GM18873 (cell line): ENCODE data around the gene COL24A1.
"Not testable (repeated sequence)": the region's sequence is repeated elsewhere in the genome, so short reads cannot be mapped to it uniquely, and the experiment has no call there.

Experiments
- ATAC-seq: cut with Tn5 transposase; IDR thresholded peaks from one replicate; pipeline ENCODE4 v1.9.1; 2021; ENCODE audit warnings: mild to moderate bottlenecking, moderate library complexity, moderate number of reproducible peaks; ENCODE audit not compliant: unreplicated experiment, low FRiP score

Gene COL24A1

DNA sequence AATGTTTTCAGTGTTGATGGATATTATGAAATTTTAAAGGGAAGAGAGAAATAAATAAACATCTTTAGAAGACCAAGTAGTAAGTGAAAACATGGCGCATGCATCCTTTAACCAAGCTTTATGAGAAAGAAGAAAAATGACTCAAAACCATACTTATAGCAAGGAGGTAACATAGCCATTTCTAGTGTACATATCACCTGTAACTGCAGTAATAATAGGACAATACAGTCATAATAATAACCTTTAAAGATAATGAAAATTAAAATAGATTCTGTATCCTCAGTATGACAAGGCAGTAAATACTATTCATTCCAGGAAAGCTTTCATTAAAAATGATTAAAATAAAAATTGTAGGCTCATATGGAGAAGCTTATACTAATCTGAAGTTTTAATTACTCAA lies 141.2 kb downstream of the COL24A1 start:
- ATAC-seq = no peak

DNA sequence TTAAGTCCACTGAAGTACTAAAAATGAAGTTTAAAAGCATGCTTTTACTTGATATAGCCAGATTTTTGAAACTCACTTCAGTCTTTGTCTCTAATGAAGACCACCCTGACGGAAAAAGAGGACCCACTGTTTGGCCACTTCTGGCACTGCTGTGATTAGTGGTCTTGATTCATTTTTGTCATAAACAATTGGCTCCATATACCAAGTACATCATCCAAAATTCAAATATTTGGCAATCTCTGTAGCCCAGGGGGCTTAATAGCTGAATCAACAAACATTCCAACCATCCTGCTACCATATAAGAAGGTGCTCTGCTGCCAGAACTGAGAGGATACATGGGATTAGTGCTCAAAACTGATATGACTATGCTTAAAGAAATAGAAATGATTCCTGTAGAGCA lies 156.0 kb downstream of the COL24A1 start:
- ATAC-seq = no peak

DNA sequence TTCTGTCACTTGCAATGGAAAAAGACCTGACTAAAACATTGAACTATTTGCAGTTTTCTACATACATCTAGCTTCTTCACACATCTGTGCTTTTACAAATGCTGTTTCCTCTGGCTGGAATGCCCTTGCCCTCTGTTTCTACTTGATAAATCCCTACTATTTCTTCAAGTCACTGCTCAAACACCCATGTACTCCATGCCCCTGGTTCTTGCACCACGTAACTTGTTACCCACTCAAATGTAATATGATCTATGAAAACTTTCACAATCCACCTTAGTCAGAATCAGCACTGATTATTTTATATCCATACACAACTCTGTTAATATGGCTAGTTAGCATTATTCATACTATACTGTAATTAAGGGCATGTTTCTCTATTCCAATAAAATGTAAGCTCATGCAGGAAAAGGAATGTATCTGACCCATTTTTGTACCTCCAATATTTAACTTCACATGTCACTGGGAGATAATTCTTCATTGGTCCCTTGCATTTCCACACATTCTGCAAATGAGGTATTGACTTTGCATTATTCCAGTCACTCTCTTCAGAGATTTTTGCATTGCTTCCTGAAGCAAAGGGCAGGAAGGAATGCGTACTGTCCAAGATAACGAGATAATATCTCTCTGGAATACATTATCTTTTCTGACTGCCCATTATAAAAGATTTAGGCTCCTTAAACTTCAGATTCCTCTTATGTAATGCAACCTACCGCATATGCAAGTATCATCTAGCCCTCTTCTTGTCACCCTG lies 158.3 kb downstream of the COL24A1 start:
- no peak for ATAC-seq

DNA sequence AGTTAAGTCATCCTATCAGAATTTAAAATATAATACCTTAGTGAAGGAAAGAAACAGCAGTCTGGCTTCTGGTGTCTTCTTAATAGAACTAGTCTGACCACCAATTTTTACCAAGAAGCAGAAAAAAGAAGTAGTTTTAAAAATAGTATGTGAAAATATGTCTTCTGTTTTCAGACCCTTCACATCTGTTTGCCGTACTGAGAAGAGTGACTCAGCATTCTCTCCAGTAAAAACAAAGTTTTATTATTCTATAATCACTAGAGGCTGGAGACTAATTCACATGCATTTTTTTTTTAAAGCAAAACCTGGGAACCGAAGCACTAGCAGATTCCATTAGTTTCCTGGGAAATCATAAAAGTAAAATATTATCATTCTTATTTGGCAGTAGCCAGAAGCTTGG lies 163.8 kb downstream of the COL24A1 start:
- peak; percentile 61 for ATAC-seq

DNA sequence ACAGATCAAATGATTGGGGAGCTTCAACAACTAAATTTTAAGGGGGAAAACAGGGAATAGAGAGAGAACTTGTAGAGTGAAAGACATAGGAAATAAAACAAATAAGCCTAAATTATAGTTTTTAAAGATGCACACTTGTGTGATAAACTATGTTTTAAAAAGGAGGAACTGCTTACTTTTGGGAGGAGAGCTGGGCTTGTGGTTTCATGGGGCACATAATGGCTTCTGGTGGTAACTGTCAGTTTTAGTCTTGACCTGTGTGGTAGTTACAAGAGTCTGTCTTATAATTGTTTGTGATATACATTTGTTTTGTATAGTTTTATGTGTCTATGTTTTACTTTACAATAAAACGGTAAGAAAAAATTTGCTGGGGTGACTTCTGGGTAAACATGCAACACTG lies 165.3 kb downstream of the COL24A1 start:
- no peak for ATAC-seq

DNA sequence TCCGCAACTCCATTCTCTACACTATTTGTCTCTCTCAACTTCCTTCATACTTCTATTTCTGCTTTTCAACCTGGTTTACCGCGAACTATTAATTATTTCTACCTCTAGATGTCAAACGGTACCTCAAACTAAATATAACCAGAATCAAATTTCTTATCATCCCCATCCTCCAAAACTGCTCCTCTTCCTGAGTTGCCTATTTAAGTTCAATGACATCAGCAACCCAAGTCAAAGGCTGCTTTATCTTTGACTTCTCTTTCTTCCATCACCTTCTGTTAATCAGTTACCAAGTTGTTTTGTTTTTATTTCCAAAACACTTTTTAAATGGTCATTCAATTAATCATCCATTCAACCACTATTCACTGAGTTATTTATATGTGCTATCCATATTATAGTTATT lies 171.9 kb downstream of the COL24A1 start:
- no peak for ATAC-seq

DNA sequence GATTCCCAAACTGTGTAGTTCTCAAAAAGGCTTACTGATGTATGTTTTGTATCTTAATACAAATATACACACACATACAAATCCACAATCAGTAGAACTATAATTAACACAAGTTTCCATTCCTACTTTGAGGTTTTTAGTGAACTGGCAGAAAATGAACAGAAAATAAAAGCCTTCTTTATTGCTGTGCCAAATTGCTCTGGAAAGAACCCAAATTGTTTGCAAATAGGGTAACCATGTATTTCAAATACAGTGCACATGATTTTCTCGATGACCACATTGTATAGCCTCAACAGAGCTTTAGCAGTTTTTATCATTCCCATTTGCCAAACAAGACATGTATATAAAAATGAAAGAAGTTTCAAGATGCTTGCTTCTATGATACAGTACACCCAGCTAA lies 173.3 kb downstream of the COL24A1 start:
- no peak for ATAC-seq

DNA sequence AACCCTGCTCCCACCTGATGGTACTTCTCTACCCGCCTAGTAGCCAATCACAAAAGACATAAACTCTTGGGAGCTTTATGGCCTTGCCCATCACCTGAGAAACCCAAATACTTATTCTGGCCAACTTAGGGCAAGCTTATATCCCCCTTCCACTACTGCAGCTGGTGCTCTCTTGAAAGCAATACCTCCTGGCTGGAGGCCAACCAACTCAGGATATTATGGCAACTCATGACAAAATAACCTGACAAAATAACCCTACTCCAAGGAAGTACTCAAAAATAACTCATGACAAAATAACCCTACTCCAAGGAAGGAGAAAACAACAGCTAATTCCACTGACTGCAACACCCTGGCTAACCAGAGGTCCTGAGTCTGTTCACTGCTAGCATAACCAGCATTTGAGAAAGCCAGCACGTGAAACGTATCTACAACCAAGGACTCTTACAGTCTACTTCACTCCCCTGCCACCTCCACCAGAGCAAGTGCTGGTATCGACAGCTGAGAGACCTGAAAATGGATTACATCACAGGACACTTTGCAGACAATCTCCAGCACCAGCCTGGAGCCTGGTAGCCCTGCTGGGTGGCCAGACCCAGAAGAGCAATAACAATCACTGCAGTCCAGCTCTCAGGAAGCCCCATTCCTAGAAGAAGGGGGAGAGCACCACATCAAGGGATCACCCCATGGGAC lies 179.9 kb downstream of the COL24A1 start:
- no peak for ATAC-seq

DNA sequence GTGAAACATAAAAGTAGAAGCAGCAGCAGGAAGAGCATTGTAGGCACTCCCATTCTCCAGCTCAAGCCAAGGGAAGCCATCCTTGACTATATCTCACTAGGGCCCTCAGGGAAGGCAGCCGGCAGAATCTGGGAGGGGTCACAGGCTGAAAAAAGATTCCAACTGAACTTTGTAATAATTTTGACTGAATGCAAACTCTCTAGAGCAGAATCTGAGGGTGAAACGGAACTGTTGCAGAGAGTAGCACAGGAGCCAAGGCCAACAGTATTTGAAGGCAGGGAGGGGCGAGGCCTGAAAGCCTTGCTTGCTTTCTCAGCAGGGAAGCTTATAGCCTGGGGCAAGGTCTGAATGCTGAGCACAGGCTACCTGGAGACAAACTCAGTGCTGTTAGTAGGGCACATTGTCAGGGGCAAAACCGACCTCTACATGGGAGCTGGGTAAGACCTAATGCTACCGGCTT lies 180.6 kb downstream of the COL24A1 start:
- ATAC-seq = no peak

DNA sequence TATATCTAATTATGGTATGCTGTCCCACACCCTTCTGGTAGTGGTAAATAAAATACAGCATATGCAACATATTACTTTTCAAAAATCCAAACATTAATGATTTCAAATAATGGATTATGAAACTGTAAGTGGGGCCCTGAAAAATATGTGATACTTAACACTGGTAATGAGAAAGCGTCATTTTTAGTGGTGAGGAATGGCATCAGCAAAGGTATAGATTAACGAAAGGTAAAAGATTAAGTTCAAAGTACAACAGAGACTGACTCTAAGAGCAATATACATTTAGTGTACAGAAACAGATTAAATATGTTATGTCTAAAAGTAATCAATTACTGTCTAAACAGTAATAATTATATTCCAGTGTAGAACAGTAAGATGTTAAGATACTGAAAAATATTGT lies 194.1 kb downstream of the COL24A1 start:
- ATAC-seq = no peak

DNA sequence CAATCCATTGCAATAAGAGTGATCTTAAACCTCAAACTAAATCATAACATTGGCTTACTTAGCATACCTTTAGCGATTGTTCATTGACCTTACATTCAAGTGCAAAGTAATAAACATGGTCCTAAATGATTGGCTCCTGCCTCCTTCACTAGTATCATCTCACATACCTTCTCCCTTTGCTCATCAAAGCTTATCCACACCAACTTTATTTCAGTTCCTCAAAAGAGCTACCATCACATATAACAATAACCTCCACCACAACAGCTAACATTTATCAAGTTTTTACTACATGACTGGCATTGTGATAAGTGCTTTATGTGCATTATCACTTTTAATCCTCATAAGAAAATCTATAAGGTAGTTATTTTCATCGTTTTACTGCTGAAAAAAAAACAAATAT lies 198.8 kb downstream of the COL24A1 start:
- no peak for ATAC-seq

DNA sequence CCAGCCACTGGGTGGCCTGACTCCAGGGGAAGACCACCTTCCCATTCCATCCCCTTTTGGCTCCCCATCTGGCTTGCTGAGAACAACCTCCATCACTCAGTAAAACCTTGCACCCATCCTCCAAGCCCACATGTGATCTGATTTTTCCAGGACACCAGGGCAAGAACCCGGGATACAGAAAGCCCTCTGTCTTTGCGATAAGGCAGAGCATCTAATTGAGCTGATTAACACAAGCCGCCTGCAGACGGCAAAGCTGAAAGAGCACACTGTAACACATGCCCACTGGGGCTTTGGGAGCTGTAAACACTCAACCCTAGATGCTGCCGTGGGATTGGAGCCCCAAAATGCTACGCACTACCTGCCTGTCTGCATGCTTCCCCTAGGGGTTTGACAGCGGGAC lies 201.4 kb downstream of the COL24A1 start:
- not testable (repeated sequence) for ATAC-seq

DNA sequence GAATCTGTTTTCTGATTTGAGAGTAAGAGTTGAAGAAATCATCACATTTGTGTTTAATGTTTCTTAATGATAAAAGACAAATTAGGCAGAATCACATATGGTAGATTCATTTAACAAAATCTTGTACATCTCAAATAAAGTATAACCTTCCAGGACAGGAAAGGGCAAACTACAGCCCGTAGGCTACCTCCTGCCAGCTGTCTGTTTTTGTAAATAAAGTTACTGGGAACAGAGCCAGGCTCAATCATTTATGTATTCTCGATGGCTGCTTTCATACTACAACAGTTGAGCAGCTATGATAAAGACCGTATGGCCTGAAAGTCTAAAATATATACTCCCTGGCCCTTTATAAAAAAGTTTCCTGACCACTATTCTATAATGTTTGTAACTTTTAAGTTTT lies 204.1 kb downstream of the COL24A1 start:
- ATAC-seq = no peak

DNA sequence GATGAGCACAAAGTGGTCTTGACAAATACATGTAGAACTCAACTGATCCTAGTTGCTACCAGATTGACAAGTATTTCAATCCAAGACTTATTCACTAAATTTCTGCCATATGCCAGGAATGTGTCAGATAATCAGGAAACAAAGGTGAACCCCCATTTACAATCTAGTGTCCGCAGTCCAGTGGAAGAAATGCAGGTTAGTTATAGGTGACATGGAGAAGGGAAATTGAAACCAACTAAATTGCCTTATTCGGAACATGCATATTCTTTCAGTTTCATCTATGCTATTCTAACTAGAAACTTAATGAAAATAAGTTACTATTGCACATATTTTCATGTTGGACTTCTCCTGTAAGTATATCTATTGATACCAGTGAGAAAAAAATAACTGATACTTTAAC lies 209.4 kb downstream of the COL24A1 start:
- no peak for ATAC-seq

DNA sequence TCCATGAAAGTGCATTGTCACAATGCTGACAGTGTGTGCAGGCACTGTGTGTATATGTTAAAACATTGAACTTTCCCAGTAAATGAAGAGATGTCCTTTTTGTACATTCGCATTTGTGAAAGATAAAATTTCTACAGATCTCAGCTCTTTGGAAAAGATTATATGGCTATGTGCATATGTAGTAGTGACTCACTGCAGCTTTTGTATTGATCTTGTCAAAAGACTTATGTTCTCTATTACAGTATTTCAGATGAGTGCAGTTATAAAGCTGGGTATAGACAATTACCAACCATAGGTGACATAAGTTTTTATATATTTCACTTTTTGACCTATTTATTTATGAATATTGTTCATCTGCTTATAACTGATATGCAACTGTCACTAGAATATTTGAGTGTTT lies 212.6 kb downstream of the COL24A1 start:
- ATAC-seq = no peak

DNA sequence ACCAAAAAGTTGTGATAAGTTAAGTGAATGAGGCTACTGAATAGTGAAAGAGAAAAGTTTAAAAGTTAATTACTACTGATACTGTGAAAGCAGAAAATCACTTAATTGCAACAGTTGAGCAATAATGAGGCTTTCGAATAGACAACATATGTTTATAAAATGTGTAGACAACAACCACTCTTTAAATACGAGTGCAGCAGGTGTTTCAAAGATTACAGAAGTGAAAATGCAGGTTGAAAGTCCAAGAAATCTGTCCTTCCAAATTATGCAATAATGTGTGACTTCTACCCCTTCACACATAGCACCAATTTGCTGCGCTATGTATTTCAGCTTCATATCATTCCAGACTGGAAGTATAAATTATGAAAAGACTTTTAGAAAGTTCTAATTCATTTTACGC lies 213.0 kb downstream of the COL24A1 start:
- ATAC-seq = no peak

DNA sequence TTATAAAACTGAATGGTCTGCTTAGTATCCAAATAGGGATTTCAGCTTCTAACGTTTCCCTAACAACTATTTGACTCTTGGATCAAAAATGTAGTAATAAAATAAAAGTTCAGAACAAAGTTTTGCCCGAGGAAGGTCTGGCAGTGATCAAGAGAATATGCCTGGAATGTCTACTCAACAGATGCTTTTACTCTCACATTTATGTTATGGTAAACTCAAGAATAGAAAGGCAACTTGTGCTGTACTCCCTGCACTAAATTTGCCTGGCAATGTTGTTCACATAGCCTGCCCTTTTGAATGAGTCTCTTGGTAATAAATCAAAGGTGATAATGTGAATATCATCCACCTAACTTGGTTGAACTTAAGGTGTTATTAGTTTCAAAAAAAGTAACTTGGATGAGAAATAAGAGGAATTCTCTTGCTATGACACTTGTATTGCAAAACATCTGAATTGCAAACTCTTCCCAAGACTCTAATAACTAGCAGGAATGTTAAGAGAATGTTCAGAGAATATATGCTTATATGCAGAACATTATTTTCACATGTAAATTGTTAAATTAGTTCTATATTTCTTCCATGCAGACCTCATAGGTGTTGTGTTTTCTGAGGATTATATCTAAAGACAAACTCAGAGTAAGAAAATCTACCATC lies 215.8 kb downstream of the COL24A1 start:
- ATAC-seq = no peak

DNA sequence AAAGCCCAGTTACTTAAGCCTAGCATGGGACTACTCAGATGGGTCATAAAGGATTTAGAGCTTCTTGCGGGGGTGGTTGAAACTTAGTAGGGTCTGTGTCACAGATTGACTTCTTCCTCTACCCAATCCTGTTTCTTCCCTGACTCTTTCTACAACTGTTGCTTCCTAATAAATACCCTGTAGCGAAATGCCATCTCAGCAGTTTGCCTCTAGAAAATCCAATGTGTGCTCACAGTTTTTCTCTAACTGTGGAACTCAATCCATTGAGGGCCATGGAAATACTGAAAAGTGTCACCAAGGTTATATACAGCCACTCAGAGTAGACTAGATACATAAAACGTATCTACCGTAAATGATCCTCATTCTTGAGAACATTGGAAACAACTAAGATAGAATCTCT lies 217.7 kb downstream of the COL24A1 start:
- ATAC-seq = no peak

DNA sequence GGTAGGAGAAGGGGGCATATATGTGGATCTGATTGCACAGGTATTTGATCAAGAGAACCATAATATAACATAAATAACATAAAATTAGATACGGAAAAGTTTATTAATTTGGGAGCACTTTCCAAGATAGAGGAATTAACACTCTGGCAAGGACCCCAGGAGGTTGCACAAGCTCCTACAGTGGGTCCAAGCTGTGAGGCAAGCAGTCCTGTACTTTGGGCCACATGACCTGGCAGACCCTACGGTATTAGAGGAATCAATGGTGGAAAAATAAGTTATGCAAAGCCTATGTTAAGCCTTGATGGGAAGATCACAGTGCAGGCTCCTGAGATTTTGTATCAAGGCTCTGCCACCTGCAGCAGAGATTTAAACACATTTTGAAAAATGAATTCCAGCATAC lies 220.1 kb downstream of the COL24A1 start:
- no peak for ATAC-seq

DNA sequence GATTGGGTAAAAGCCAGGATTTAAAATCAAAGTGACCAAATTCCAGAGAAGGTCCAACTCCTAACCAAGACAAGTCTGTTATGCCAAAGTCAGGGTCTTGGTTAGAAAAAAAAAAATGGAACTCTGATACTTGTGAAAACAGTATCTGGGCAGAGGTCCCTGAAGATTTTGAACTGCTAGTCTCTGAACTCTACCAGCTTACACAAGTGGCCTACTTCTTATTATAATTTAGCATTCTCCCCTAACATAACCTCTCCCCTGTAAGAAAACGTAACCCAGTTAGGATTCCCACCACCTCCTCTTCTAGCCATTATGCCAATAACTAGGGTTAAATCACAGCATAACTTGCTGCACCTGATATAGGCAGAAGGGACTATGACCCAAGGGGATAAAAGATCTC lies 220.5 kb downstream of the COL24A1 start:
- no peak for ATAC-seq

DNA sequence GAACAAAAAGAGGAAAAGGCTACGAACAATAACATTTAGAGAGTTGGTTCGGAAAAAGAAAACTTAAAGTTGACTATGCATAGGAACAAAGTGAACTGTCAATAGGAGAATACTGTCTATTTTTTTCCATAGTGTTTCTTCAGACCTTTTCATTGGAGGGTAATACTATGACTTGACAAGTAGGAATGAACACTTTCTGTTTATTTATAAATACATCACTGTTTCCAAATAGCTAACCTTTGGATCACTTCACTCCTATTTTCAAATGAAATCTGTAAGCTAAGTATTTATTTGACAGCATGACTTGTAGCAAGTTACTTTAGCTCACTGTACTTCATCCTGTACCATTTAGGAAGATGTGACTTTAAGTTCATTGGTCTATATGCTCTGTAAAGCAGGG lies 221.3 kb downstream of the COL24A1 start:
- no peak for ATAC-seq

DNA sequence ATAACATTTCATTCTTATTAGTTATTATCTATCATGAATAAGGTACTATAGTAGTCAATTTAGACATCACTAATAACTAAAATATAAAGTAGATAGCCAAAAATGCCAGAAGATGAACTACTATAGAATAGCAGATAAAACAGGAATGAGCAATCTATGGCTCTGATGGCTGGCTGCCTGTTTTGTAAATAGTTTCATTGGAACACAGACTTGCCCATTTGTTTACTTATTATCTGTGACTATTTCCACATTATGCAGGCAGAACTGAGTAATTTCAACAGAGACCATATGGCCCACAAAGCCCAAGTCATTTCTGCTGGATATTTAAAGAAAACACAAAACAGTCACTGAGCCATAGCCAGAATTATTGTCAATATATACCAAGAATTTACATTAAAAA lies 222.1 kb downstream of the COL24A1 start:
- no peak for ATAC-seq
